CD4-positive, alpha-beta T cell (primary cell): ENCODE measurements around the gene TMOD1. TPM values are rescaled to one million over a fixed set of nuclear protein-coding genes. Genes with fewer than 3 reads are reported as not detected.

Experiments
- ATAC-seq: fragments of 200-7000 bp; cut with Tn5 transposase; one replicate; pipeline ENCODE4 v1.10.0; 2022; ENCODE audit warnings: mild to moderate bottlenecking; ENCODE audit not compliant: poor library complexity
- CTCF ChIA-PET: fragments of 350-600 bp; sonication (Branson Sonifier 250); formaldehyde crosslinking; loops from one replicate; lab custom pipeline; 2021; ENCODE audit warnings: antibody characterized with exemption, inconsistent platforms; lab: Charles Lee
- POLR2A ChIA-PET: fragments of 350-600 bp; sonication (Branson Sonifier 250); formaldehyde crosslinking; loops from one replicate; lab custom pipeline; 2021; ENCODE audit warnings: antibody characterized with exemption, inconsistent platforms; lab: Charles Lee
- DNase-seq, 14 experiments: peaks; one replicate each; pipeline ENCODE4 v3.0.0-alpha.2; 2013 to 2020; ENCODE audit warnings: mixed read lengths in 2 of 14
- H3K27ac ChIP-seq, 2 donors: one replicate each; pipeline versions ENCODE4 v1.5.1 to v1.7.0; 2013; ENCODE audit warnings: low read length in 2 of 2, low read depth in 1 of 2, mild to moderate bottlenecking in 1 of 2
- H3K27me3 ChIP-seq, 2 experiments: 1 replicate in 1 of 2; 2 replicates in 1 of 2; pipeline versions ENCODE4 v1.6.1 to v1.7.0; 2013; ENCODE audit warnings: low read length in 2 of 2, control low read depth in 1 of 2, mild to moderate bottlenecking in 1 of 2, moderate library complexity in 1 of 2; ENCODE audit not compliant: insufficient read depth in 2 of 2, control insufficient read depth in 1 of 2
- H3K36me3 ChIP-seq: one replicate; pipeline ENCODE4 v1.6.1; 2013; ENCODE audit warnings: low read length, control low read depth; ENCODE audit not compliant: insufficient read depth
- H3K4me1 ChIP-seq: one replicate; pipeline ENCODE4 v1.6.1; 2013; ENCODE audit warnings: low read length, control low read depth; ENCODE audit not compliant: insufficient read depth
- H3K4me3 ChIP-seq: one replicate; pipeline ENCODE4 v1.5.1; 2013; ENCODE audit warnings: mild to moderate bottlenecking, low read length, moderate library complexity
- H3K9me3 ChIP-seq, 2 experiments: 1 replicate in 1 of 2; 2 replicates in 1 of 2; pipeline versions ENCODE4 v1.6.1 to v1.7.0; 2013; ENCODE audit warnings: low read length in 2 of 2, mild to moderate bottlenecking in 2 of 2, control low read depth in 1 of 2, moderate library complexity in 1 of 2; ENCODE audit not compliant: control insufficient read depth in 1 of 2, insufficient read depth in 1 of 2
- H3K27ac Mint-ChIP-seq: one replicate; pipeline ENCODE4 v1.8.0; 2020; ENCODE audit warnings: mixed read lengths
- H3K27me3 Mint-ChIP-seq: one replicate; pipeline ENCODE4 v1.8.0; 2021; ENCODE audit warnings: mixed read lengths
- H3K36me3 Mint-ChIP-seq: one replicate; pipeline ENCODE4 v1.8.0; 2021; ENCODE audit warnings: low read depth, mixed read lengths
- H3K4me1 Mint-ChIP-seq: one replicate; pipeline ENCODE4 v1.8.0; 2021; ENCODE audit warnings: low read depth, mixed read lengths
- H3K4me3 Mint-ChIP-seq: one replicate; pipeline ENCODE4 v1.8.0; 2020; ENCODE audit warnings: mild to moderate bottlenecking, mixed read lengths
- H3K9me3 Mint-ChIP-seq: one replicate; pipeline ENCODE4 v1.8.0; 2020; ENCODE audit warnings: mixed read lengths
- CTCF ChIP-seq: fragments of 200-600 bp; IDR thresholded peaks from one replicate; pipeline ENCODE4 v1.8.0; 2022; ENCODE audit warnings: antibody characterized with exemption, mild to moderate bottlenecking
- intact Hi-C, 2 experiments: fragments of 100-400 bp; cut with DNase I in 1 of 2; cut with micrococcal nuclease in 1 of 2; formaldehyde crosslinking; loops; one replicate each; pipeline versions ENCODE4 v1.15.1 to v1.9.0; 2023 to 2025; cut with DNase I, micrococcal nuclease
- total RNA-seq, 174 experiments: library from RNA in 2 of 174; stranded (reverse) in 2 of 174; gene quantifications; one replicate each; pipeline ENCODE4 v1.2.3 and lab custom pipeline; 2021 to 2026

Gene TMOD1
- total RNA-seq, 2 experiments from 2014 or later = 0.20 to 0.47 TPM

- intact Hi-C loops = no loop called here
- Mint-ChIP-seq H3K4me1 (no peaks in the 10 kb centered on the region), H3K36me3 (no peaks in the 10 kb centered on the region), H3K9me3 (no peaks in the 10 kb centered on the region), H3K27me3 (peaks cover 6% of the 10 kb centered on the region), H3K27ac (no peak overlapping the region), H3K4me3 (no peak overlapping the region)
- ATAC-seq = no peak
- no peaks in the 10 kb centered on the region for H3K4me1 ChIP-seq
- no peak overlapping the region for H3K27ac ChIP-seq
- no peaks in the 10 kb centered on the region for H3K36me3 ChIP-seq
- DNase-seq = no peak
- ChIA-PET CTCF (no interaction called here), POLR2A (no interaction called here)
- H3K9me3 ChIP-seq = no peaks in the 10 kb centered on the region
- TF ChIP-seq CTCF = no peak
- H3K4me3 ChIP-seq = no peak overlapping the region
- no peaks in the 10 kb centered on the region for H3K27me3 ChIP-seq
These were observed 24.0 kb downstream of the TMOD1 start for GRCh38 chr9:97525451-97525850.

GRCh38 chr9:97526895-97527575 lies 25.6 kb downstream of the TMOD1 start:
- ATAC-seq (no peak), DNase-seq (no peak)
- H3K27me3 Mint-ChIP-seq = no peaks in the 10 kb centered on the region
- POLR2A ChIA-PET = no interaction called here
- H3K9me3 Mint-ChIP-seq = no peaks in the 10 kb centered on the region
- no peaks in the 10 kb centered on the region for H3K36me3 Mint-ChIP-seq
- intact Hi-C loops = no loop called here
- H3K4me1 Mint-ChIP-seq = no peaks in the 10 kb centered on the region
- H3K27ac Mint-ChIP-seq = no peak overlapping the region
- no peak for TF ChIP-seq CTCF
- no peaks in the 10 kb centered on the region for H3K27me3 ChIP-seq
- no peak overlapping the region for H3K4me3 Mint-ChIP-seq
- H3K4me3 ChIP-seq = no peak overlapping the region
- no peaks in the 10 kb centered on the region for H3K9me3 ChIP-seq
- H3K27ac ChIP-seq = no peak overlapping the region
- no peaks in the 10 kb centered on the region for H3K4me1 ChIP-seq
- no peaks in the 10 kb centered on the region for H3K36me3 ChIP-seq
- CTCF ChIA-PET = no interaction called here

GRCh38 chr9:97527626-97528528 lies 26.4 kb downstream of the TMOD1 start:
- DNase-seq (no peak), ATAC-seq (no peak)
- Mint-ChIP-seq H3K36me3 (no peaks in the 10 kb centered on the region), H3K9me3 (no peaks in the 10 kb centered on the region), H3K27ac (no peak overlapping the region), H3K27me3 (no peaks in the 10 kb centered on the region), H3K4me3 (no peak overlapping the region), H3K4me1 (no peaks in the 10 kb centered on the region)
- ChIA-PET POLR2A (no interaction called here), CTCF (no interaction called here)
- no peak overlapping the region for H3K27ac ChIP-seq
- no peaks in the 10 kb centered on the region for H3K27me3 ChIP-seq
- no peaks in the 10 kb centered on the region for H3K9me3 ChIP-seq
- H3K4me1 ChIP-seq = no peaks in the 10 kb centered on the region
- no peak overlapping the region for H3K4me3 ChIP-seq
- H3K36me3 ChIP-seq = no peaks in the 10 kb centered on the region
- TF ChIP-seq CTCF = no peak
- intact Hi-C loops = no loop called here
